ENCODE data around the gene TTYH2. TPM values are rescaled to one million over a fixed set of nuclear protein-coding genes. Genes with fewer than 3 reads are reported as not detected.
A peak's percentile ranks its signal among the peaks of the same experiment; 100 is the strongest.

Gene TTYH2
- total RNA-seq (1 to 10 TPM; 4.9 to 10.0 (median 7.0) TPM), polyA plus RNA-seq (1 to 10 TPM in 2 of 3 donors, under 1 TPM in 1; 0.60 to 3.4 (median 1.2) TPM)

- peak; percentile 96 for DNase-seq
- Histone ChIP-seq H3K36me3 (peaks cover 0 to 22% (median 18%) of the 10 kb centered on the region in 4 donors), H3K9me3 (no peaks in the 10 kb centered on the region), H3K4me1 (peaks cover 0 to 56% (median 46%) of the 10 kb centered on the region in 4 donors), H3K27me3 (no peaks in the 10 kb centered on the region), H3K4me3 (peak within 1 kb of the TSS; percentile 37 to 57 (median 55)), H3K27ac (peak within 1 kb of the TSS; percentile 73 to 79 (median 78))
- intact Hi-C loops (cut with DNase I), result loop anchor here (5.0 kb wide), 3 partner anchors 64 to 239 kb away; no protein-coding TSS in a partner anchor
- TF ChIP-seq CTCF (IDR thresholded peaks at IDR 0.05), result peak in 2 of 4 experiments; percentile 41 to 48
- TF ChIP-seq POLR2AphosphoS5 (IDR thresholded peaks at IDR 0.05), result peak; percentile 31 to 79 (median 68)
- peak in 1 of 2 donors; percentile 20 for TF ChIP-seq POLR2A (IDR thresholded peaks at IDR 0.05)
- TF ChIP-seq EP300 (IDR thresholded peaks at IDR 0.05), result no peak
- WGBS, 2 donors, result 1% methylated on average over 62 of the region's 62 CpGs
These were observed at the start of gene TTYH2 for GRCh38 chr17:74212913-74213791. Gene TTYH2 (plus strand): TSS chr17:74213571. CDS start chr17:74213588, 17 bp downstream.

GRCh38 chr17:74163836-74164235, 49.5 kb upstream of the TTYH2 start:
- Histone ChIP-seq H3K4me3 (no peak overlapping the region), H3K27me3 (peaks cover 0 to 16% (median 0%) of the 10 kb centered on the region in 3 donors), H3K9me3 (no peaks in the 10 kb centered on the region), H3K36me3 (no peaks in the 10 kb centered on the region), H3K27ac (no peak overlapping the region), H3K4me1 (no peaks in the 10 kb centered on the region)
- 84 to 89% methylated on average over 7 of the region's 7 CpGs for WGBS, 2 donors
- intact Hi-C loops (cut with DNase I), result no loop called here
- DNase-seq, result no peak
- TF ChIP-seq EP300 (IDR thresholded peaks at IDR 0.05) (no peak), POLR2AphosphoS5 (IDR thresholded peaks at IDR 0.05) (no peak), POLR2A (IDR thresholded peaks at IDR 0.05) (no peak)

GRCh38 chr17:74164446-74165045, 48.8 kb upstream of the TTYH2 start:
- 84 to 91% methylated on average over 9 of the region's 9 CpGs for WGBS, 2 donors
- Histone ChIP-seq H3K27ac (no peak overlapping the region), H3K36me3 (no peaks in the 10 kb centered on the region), H3K27me3 (peaks cover 0 to 16% (median 0%) of the 10 kb centered on the region in 3 donors), H3K4me1 (no peaks in the 10 kb centered on the region), H3K4me3 (no peak overlapping the region), H3K9me3 (no peaks in the 10 kb centered on the region)
- TF ChIP-seq POLR2AphosphoS5 (IDR thresholded peaks at IDR 0.05) (no peak), POLR2A (IDR thresholded peaks at IDR 0.05) (no peak), CTCF (IDR thresholded peaks at IDR 0.05) (no peak), EP300 (IDR thresholded peaks at IDR 0.05) (no peak)
- intact Hi-C loops (cut with DNase I), result no loop called here
- DNase-seq, result no peak

GRCh38 chr17:74165797-74166365, 47.5 kb upstream of the TTYH2 start:
- WGBS, 2 donors, result 72 to 76% methylated on average over 8 of the region's 8 CpGs
- TF ChIP-seq CTCF (IDR thresholded peaks at IDR 0.05), result no peak
- no peak for TF ChIP-seq EP300 (IDR thresholded peaks at IDR 0.05)
- no peak for TF ChIP-seq POLR2AphosphoS5 (IDR thresholded peaks at IDR 0.05)
- no peak for TF ChIP-seq POLR2A (IDR thresholded peaks at IDR 0.05)
- peak; percentile 40 for DNase-seq
- peaks cover 0 to 8% (median 0%) of the 10 kb centered on the region in 3 donors for H3K27me3 ChIP-seq
- H3K4me3 ChIP-seq, result no peak overlapping the region
- H3K9me3 ChIP-seq, result no peaks in the 10 kb centered on the region
- no peaks in the 10 kb centered on the region for H3K36me3 ChIP-seq
- H3K27ac ChIP-seq, result no peak overlapping the region
- intact Hi-C loops (cut with DNase I), result no loop called here
- no peaks in the 10 kb centered on the region for H3K4me1 ChIP-seq

Data from sigmoid colon (tissue), 7 donors.